GM12878 (cell line): Measurements from ENCODE around the gene PRKAG3. TPM values are rescaled to one million over a fixed set of nuclear protein-coding genes. Genes with fewer than 3 reads are reported as not detected.

Experiments used
- ATAC-seq: fragments of 200-7000 bp; cut with Tn5 transposase; 3 replicates; pipeline ENCODE4 v1.9.1; 2020; ENCODE audit warnings: mild to moderate bottlenecking, moderate library complexity
- BruUV-seq: library from RNA; stranded (reverse); fragments of 400-500 nt; replicated peaks from 2 replicates; lab custom pipeline; 2021; lab: Mats Ljungman, UMichigan
- CTCF ChIA-PET: fragments of 300-600 bp; sonication (Branson Sonifier 250); formaldehyde crosslinking; extraction: SDS; loops from one replicate; lab custom pipeline; 2021; ENCODE audit warnings: inconsistent platforms; lab: Yijun Ruan, JAX
- POLR2A ChIA-PET: fragments of 350-600 bp; formaldehyde crosslinking; extraction: SDS; loops from one replicate; lab custom pipeline; 2021; ENCODE audit warnings: inconsistent platforms; lab: Charles Lee
- RAD21 ChIA-PET: fragments of 300-600 bp; sonication (Branson Sonifier 250); formaldehyde crosslinking; loops from one replicate; lab custom pipeline; 2023; ENCODE audit warnings: antibody characterized with exemption; ENCODE audit not compliant: unreplicated experiment; lab: Charles Lee
- SMC1A ChIA-PET: fragments of 300-600 bp; sonication (Branson Sonifier 250); formaldehyde crosslinking; loops from one replicate; lab custom pipeline; 2023; ENCODE audit not compliant: unreplicated experiment, uncharacterized antibody; lab: Charles Lee
- DNase-seq: peaks from one replicate; pipeline ENCODE4 v3.0.0-alpha.2; 2011; ENCODE audit warnings: low read depth, low spot score
- FAIRE-seq: peaks from 3 replicates; lab custom pipeline; 2011; peaks lifted over from hg19 to GRCh38; lab: Jason Lieb, UNC
- H2AFZ ChIP-seq: 2 replicates; pipeline ENCODE4 v1.6.0; 2011; ENCODE audit warnings: low read depth, low read length, control low read depth; ENCODE audit not compliant: control insufficient read depth
- H3K27ac ChIP-seq: 2 replicates; pipeline ENCODE4 v1.5.1; 2011; ENCODE audit warnings: control low read depth; ENCODE audit not compliant: control insufficient read depth, insufficient read depth
- H3K27me3 ChIP-seq, 2 experiments: replicated peaks in 1 of 2; 2 replicates each; pipeline versions ENCODE4 v1.6.0 to v1.6.1; 2011; ENCODE audit warnings: low read length in 1 of 2; ENCODE audit not compliant: control insufficient read depth in 2 of 2, insufficient read depth in 2 of 2
- H3K36me3 ChIP-seq, 2 experiments: 2 replicates each; pipeline ENCODE4 v1.5.1; 2011; ENCODE audit warnings: low read length in 1 of 2; ENCODE audit not compliant: control insufficient read depth in 2 of 2, insufficient read depth in 2 of 2
- H3K4me1 ChIP-seq: 2 replicates; pipeline ENCODE4 v1.6.1; 2011; ENCODE audit warnings: mild to moderate bottlenecking, low read length, moderate library complexity, mixed read lengths; ENCODE audit not compliant: control insufficient read depth, insufficient read depth
- H3K4me2 ChIP-seq: 2 replicates; pipeline ENCODE4 v1.6.0; 2011; ENCODE audit warnings: control low read depth; ENCODE audit not compliant: control insufficient read depth, insufficient read depth
- H3K4me3 ChIP-seq: fragments of 200-600 bp; sonication (generic); 2 replicates; pipeline ENCODE4 v1.5.1; 2016
- H3K79me2 ChIP-seq: 2 replicates; pipeline ENCODE4 v1.6.0; 2011; ENCODE audit warnings: low read length; ENCODE audit not compliant: control insufficient read depth, insufficient read depth
- H3K9ac ChIP-seq: 2 replicates; pipeline ENCODE4 v1.8.0; 2011; ENCODE audit warnings: low read length, control low read depth, mixed read lengths; ENCODE audit not compliant: control insufficient read depth, insufficient read depth
- H3K9me3 ChIP-seq: replicated peaks from 3 replicates; pipeline ENCODE4 v1.5.1; 2011; ENCODE audit warnings: mild to moderate bottlenecking, low read length; ENCODE audit not compliant: control insufficient read depth, insufficient read depth
- H4K20me1 ChIP-seq: 2 replicates; pipeline ENCODE4 v1.6.0; 2011; ENCODE audit not compliant: control insufficient read depth, insufficient read depth
- ATF7 ChIP-seq: fragments of 450-650 bp; IDR thresholded peaks from 2 replicates; pipeline ENCODE4 v1.6.1; 2016; ENCODE audit warnings: low read depth, mild to moderate bottlenecking
- FOS ChIP-seq: IDR thresholded peaks from 3 replicates; pipeline ENCODE4 v1.6.1; 2011; ENCODE audit warnings: borderline replicate concordance; ENCODE audit not compliant: insufficient read length; ENCODE audit errors: extremely low read depth
- FOXK2 ChIP-seq: fragments of 450-650 bp; IDR thresholded peaks from 2 replicates; pipeline ENCODE4 v1.6.1; 2017; ENCODE audit warnings: mild to moderate bottlenecking, moderate library complexity
- NRF1 ChIP-seq: conservative IDR thresholded peaks from 2 replicates; pipeline ENCODE4 v1.6.1; 2011; ENCODE audit warnings: mild to moderate bottlenecking, low read depth, low read length, improper control_type of control experiment
- POU2F2 ChIP-seq: IDR thresholded peaks from 3 replicates; pipeline ENCODE4 v1.6.1; 2011; ENCODE audit warnings: low read depth, mild to moderate bottlenecking, low read length, borderline replicate concordance
- WGBS: methylation state at CpG from one replicate; pipeline ENCODE4 v1.1.6; 2016; ENCODE audit warnings: low lambda C conversion rate; ENCODE audit not compliant: insufficient replicate concordance, insufficient coverage; ENCODE audit errors: missing lambda C conversion rate; 5-methylcytosine and 5-hydroxymethylcytosine counted together
- in situ Hi-C: fragments of 300-500 bp; cut with MboI; formaldehyde crosslinking; loops from 9 replicates; pipeline ENCODE4 v1.14.3; 2018; ENCODE audit warnings: mixed read lengths
- intact Hi-C: fragments of 100-400 bp; cut with micrococcal nuclease; formaldehyde crosslinking; loops from one replicate; pipeline ENCODE4 v1.14.2; 2022; ENCODE audit not compliant: unreplicated experiment
- polyA plus RNA-seq, 11 experiments: library from polyadenylated mRNA; depleted of rRNA in 4 of 11; unstranded in 6 of 11; stranded (reverse) in 5 of 11; fragments of >200 nt; fragmentation: Nextera tagmentation in 4 of 11; fragmentation: Illumina TruSeq in 1 of 11; extraction: Ambion mirVana in 4 of 11; extraction: Trizol in 1 of 11; gene quantifications; 1 replicate in 1 of 11; 2 replicates in 10 of 11; pipeline versions ENCODE4 v1.2.1 to v1.2.3, GENCODE V29; 2011 to 2016; ENCODE audit warnings: inconsistent platforms in 2 of 11, missing spikeins in 2 of 11, low read depth in 1 of 11
- total RNA-seq, 4 experiments: library from RNA; depleted of rRNA in 3 of 4; stranded (reverse); fragments of >200 nt in 3 of 4; fragmentation: Illumina TruSeq in 1 of 4; extraction: Trizol in 1 of 4; gene quantifications; 2 replicates each; pipeline versions ENCODE4 v1.2.1 to v1.2.3, GENCODE V29; 2013 to 2021
- TF ChIP-seq, protein P1 (sequence below): fragments of 450-650 bp; IDR thresholded peaks from 2 replicates; pipeline ENCODE4 v1.6.1; 2017; ENCODE audit warnings: mild to moderate bottlenecking, low read depth, inconsistent platforms; ENCODE audit not compliant: poor library complexity, severe bottlenecking
- TF ChIP-seq, protein P2 (sequence below): fragments of 450-650 bp; IDR thresholded peaks from 2 replicates; pipeline ENCODE4 v1.6.1; 2018; ENCODE audit warnings: mild to moderate bottlenecking, low read depth, moderate library complexity; ENCODE audit not compliant: partially characterized antibody
- TF ChIP-seq, protein P3 (sequence below): fragments of 450-650 bp; formaldehyde crosslinking; IDR thresholded peaks from 2 replicates; pipeline ENCODE4 v1.5.0; 2022; ENCODE audit warnings: mild to moderate bottlenecking, missing genetic modification characterization

The PRKAG3 gene
- total and polyA plus RNA-seq, 10 of the 15 experiments (the other 5 are each of a cell fraction or from before 2014, with no cell fraction given) = 0.04 to 0.12 (median 0.06) TPM; not detected in 7

DNA sequence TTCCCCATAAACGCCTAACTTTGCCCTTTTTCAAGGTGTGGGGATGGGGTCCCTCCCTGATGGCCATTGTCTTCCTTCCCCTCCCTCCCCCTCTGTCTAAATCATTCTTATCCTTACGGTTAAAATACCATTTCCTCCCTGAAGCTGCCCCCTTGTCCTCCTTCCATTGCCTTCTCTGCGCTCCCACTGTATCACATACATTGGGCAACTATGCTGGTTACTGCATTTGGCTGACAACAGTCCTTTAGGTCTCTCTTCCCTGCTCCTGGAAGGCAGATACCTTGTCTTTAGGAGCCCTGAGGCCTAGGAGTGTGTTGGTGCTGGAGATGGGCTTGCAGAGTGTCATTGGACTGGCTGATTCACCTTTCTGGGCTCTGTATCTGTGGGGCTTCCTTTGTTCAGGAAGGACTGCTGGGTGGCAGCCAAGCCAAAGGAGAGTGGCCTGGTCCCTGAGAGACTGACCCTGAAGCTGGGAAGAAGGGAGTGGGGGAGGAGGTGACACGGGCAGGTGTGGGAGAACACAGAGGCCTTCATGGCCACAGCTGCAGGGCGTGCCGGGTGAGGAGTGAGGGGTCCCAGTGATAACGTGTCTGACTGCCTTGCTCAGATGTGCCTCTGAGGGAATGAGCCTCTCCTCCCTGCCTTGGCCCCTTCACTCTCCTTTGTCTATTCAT, 30.2 kb upstream of the PRKAG3 start (continued):
- TF ChIP-seq FOS = no peak
- no peak for TF ChIP-seq NRF1
- TF ChIP-seq, protein P1, sequence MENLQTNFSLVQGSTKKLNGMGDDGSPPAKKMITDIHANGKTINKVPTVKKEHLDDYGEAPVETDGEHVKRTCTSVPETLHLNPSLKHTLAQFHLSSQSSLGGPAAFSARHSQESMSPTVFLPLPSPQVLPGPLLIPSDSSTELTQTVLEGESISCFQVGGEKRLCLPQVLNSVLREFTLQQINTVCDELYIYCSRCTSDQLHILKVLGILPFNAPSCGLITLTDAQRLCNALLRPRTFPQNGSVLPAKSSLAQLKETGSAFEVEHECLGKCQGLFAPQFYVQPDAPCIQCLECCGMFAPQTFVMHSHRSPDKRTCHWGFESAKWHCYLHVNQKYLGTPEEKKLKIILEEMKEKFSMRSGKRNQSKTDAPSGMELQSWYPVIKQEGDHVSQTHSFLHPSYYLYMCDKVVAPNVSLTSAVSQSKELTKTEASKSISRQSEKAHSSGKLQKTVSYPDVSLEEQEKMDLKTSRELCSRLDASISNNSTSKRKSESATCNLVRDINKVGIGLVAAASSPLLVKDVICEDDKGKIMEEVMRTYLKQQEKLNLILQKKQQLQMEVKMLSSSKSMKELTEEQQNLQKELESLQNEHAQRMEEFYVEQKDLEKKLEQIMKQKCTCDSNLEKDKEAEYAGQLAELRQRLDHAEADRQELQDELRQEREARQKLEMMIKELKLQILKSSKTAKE = no peak

DNA sequence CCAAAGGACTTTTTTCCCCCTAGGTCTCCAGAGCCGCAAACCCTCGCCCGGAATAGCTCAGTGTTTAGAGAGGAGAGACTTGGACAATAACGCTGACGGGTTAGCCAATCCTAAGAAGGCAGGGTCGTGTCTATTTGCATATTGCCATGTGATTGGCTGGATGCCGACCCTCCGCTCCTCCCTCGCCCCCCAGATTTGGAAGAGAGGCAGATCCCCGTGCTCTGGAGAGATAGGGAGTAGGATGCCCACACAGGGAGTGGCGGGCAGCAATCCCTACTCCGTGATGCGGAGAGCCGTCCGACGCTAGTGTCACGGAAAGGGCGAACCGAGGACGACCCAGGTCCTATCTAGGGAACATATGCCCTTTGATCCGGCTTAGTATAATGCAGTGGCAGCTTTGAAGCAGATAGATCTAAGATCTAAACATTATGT, 29.4 kb upstream of the PRKAG3 start:
- Histone ChIP-seq H3K4me1 (no peaks in the 10 kb centered on the region), H3K27me3 (peaks cover 17 to 24% of the 10 kb centered on the region in 2 experiments), H4K20me1 (no peaks in the 10 kb centered on the region), H2AFZ (no peak overlapping the region), H3K27ac (no peak overlapping the region), H3K4me2 (peak overlapping the region; percentile 33; the same call in 1 of the 2 replicates), H3K36me3 (no peaks in the 10 kb centered on the region), H3K9me3 (no peaks in the 10 kb centered on the region), H3K9ac (no peak overlapping the region), H3K4me3 (no peak overlapping the region), H3K79me2 (no peaks in the 10 kb centered on the region)
- DNase-seq (no peak), FAIRE-seq (no peak), ATAC-seq (peak; percentile 18; the same call in 1 of the 3 replicates)
- in situ Hi-C loops (no loop called here), intact Hi-C loops (no loop called here)
- 36% methylated on average over 21 of the region's 21 CpGs for WGBS
- BruUV-seq = no TSS peak
- TF ChIP-seq FOXK2 = no peak
- TF ChIP-seq, protein P2, sequence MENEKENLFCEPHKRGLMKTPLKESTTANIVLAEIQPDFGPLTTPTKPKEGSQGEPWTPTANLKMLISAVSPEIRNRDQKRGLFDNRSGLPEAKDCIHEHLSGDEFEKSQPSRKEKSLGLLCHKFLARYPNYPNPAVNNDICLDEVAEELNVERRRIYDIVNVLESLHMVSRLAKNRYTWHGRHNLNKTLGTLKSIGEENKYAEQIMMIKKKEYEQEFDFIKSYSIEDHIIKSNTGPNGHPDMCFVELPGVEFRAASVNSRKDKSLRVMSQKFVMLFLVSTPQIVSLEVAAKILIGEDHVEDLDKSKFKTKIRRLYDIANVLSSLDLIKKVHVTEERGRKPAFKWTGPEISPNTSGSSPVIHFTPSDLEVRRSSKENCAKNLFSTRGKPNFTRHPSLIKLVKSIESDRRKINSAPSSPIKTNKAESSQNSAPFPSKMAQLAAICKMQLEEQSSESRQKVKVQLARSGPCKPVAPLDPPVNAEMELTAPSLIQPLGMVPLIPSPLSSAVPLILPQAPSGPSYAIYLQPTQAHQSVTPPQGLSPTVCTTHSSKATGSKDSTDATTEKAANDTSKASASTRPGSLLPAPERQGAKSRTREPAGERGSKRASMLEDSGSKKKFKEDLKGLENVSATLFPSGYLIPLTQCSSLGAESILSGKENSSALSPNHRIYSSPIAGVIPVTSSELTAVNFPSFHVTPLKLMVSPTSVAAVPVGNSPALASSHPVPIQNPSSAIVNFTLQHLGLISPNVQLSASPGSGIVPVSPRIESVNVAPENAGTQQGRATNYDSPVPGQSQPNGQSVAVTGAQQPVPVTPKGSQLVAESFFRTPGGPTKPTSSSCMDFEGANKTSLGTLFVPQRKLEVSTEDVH = no peak
- TF ChIP-seq, protein P3, sequence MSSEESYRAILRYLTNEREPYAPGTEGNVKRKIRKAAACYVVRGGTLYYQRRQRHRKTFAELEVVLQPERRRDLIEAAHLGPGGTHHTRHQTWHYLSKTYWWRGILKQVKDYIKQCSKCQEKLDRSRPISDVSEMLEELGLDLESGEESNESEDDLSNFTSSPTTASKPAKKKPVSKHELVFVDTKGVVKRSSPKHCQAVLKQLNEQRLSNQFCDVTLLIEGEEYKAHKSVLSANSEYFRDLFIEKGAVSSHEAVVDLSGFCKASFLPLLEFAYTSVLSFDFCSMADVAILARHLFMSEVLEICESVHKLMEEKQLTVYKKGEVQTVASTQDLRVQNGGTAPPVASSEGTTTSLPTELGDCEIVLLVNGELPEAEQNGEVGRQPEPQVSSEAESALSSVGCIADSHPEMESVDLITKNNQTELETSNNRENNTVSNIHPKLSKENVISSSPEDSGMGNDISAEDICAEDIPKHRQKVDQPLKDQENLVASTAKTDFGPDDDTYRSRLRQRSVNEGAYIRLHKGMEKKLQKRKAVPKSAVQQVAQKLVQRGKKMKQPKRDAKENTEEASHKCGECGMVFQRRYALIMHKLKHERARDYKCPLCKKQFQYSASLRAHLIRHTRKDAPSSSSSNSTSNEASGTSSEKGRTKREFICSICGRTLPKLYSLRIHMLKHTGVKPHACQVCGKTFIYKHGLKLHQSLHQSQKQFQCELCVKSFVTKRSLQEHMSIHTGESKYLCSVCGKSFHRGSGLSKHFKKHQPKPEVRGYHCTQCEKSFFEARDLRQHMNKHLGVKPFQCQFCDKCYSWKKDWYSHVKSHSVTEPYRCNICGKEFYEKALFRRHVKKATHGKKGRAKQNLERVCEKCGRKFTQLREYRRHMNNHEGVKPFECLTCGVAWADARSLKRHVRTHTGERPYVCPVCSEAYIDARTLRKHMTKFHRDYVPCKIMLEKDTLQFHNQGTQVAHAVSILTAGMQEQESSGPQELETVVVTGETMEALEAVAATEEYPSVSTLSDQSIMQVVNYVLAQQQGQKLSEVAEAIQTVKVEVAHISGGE = no peak
- TF ChIP-seq ATF7 = no peak
- TF ChIP-seq POU2F2 = peak; percentile 50; the same call in 1 of the 3 replicates
- ChIA-PET RAD21 (interaction anchor here (1.0 to 1.4 kb wide), 2 partner anchors 16 to 37 kb away, joined by 4 to 6 read pairs; no protein-coding TSS in a partner anchor), SMC1A (no interaction called here), CTCF (interaction anchor here (0.5 kb wide), 1 partner anchor 38 kb away, joined by 3 read pairs; no protein-coding TSS in a partner anchor), POLR2A (no interaction called here)
